Tibial nerve (tissue), 4 donors: ENCODE measurements around the gene CLIC5. TPM values are rescaled to one million over a fixed set of nuclear protein-coding genes. Genes with fewer than 3 reads are reported as not detected.

Source experiments
- DNase-seq, 2 donors: peaks; one replicate each; pipeline ENCODE4 v3.0.0-alpha.2; 2019; ENCODE audit warnings: low spot score in 2 of 2
- H3K27ac ChIP-seq, 4 donors: fragments of 200-600 bp; sonication (generic) in 3 of 4; one replicate each; pipeline ENCODE4 v1.5.1; 2017 to 2019; ENCODE audit warnings: mild to moderate bottlenecking in 1 of 4
- H3K27me3 ChIP-seq, 2 donors: fragments of 200-600 bp; sonication (generic) in 1 of 2; one replicate each; pipeline versions ENCODE4 v1.5.1 to v1.6.0; 2017 to 2019
- H3K36me3 ChIP-seq, 3 donors: fragments of 200-600 bp; sonication (generic); one replicate each; pipeline ENCODE4 v1.5.1; 2018 to 2019
- H3K4me1 ChIP-seq, 4 donors: fragments of 200-600 bp; sonication (generic) in 3 of 4; one replicate each; pipeline ENCODE4 v1.5.1; 2017 to 2019
- H3K4me3 ChIP-seq, 4 donors: fragments of 200-600 bp; sonication (generic) in 3 of 4; one replicate each; pipeline ENCODE4 v1.5.1; 2017 to 2019; ENCODE audit warnings: mild to moderate bottlenecking in 1 of 4, moderate library complexity in 1 of 4
- H3K9me3 ChIP-seq, 4 donors: fragments of 200-600 bp; sonication (generic) in 3 of 4; one replicate each; pipeline ENCODE4 v1.5.1; 2017 to 2019
- EP300 ChIP-seq, 2 donors: sonication (generic); formaldehyde crosslinking; IDR thresholded peaks; one replicate each; pipeline ENCODE4 v1.6.1; 2017; ENCODE audit warnings: antibody characterized with exemption in 2 of 2, mild to moderate bottlenecking in 1 of 2
- POLR2A ChIP-seq, 2 donors: fragments of 450-650 bp; IDR thresholded peaks; one replicate each; pipeline ENCODE4 v1.6.1; 2017; ENCODE audit warnings: antibody characterized with exemption in 2 of 2, mild to moderate bottlenecking in 2 of 2, moderate library complexity in 2 of 2
- WGBS, 2 donors: methylation state at CpG; one replicate each; pipeline ENCODE4 v1.1.5; 2018; 5-methylcytosine and 5-hydroxymethylcytosine counted together
- total RNA-seq, 4 donors: library from RNA; depleted of rRNA; stranded (reverse); fragments of >200 nt; gene quantifications; one replicate each; pipeline ENCODE4 v1.1.0, GENCODE V29; 2016
- TF ChIP-seq, protein P1 (sequence below), 5 experiments: fragments of 200-600 bp in 3 of 5; fragments of 450-650 bp in 2 of 5; sonication (generic) in 3 of 5; IDR thresholded peaks; one replicate each; pipeline ENCODE4 v1.5.1; 2016 to 2019; ENCODE audit warnings: antibody characterized with exemption in 5 of 5, mild to moderate bottlenecking in 3 of 5, moderate library complexity in 2 of 5

The CLIC5 gene
- total RNA-seq, 4 donors from 2014 or later, result 6.6 to 47.2 (median 34.8) TPM

DNA sequence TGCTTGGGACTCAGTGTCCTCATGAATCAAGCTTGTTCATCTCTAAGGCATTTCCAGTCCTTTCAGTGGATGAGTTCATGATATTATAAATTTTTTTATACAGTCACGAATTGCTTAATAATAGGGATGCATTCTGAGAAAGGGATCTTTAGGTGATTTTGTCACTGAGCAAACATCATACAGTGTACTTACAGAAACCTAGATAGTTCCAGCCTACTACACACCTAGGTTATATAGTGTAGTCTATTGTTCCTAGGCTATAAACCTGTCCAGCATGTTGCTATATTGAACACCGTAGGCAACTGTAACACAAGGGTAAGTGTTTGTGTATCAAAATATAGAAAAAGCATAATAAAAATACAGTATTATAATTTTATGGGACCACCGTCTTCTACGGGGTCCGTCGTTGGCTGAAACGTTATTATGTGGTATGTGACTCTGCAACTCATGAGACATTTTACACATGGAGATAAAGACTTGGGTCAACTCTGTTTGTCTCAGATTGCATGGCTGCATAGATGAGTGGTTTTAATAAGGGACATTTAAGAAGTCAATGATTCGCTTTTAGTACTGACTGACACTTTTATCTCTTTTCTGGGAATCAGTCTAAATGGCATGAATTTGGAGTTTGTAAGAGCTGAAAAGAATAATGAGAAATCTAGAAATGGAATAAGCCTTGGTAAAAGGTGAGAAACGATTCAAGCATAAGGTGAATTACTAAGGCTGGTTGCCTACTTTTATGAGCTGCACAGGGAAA is 33.2 kb downstream of the CLIC5 start:
- Histone ChIP-seq H3K9me3 (no peaks in the 10 kb centered on the region), H3K27me3 (no peaks in the 10 kb centered on the region), H3K4me1 (no peaks in the 10 kb centered on the region), H3K4me3 (no peak overlapping the region), H3K27ac (no peak overlapping the region), H3K36me3 (no peaks in the 10 kb centered on the region)
- 82 to 86% methylated on average over 9 of the region's 9 CpGs for WGBS, 2 donors
- DNase-seq, result no peak
- TF ChIP-seq POLR2A (IDR thresholded peaks at IDR 0.05) (no peak), EP300 (IDR thresholded peaks at IDR 0.05) (no peak)
- TF ChIP-seq, protein P1, sequence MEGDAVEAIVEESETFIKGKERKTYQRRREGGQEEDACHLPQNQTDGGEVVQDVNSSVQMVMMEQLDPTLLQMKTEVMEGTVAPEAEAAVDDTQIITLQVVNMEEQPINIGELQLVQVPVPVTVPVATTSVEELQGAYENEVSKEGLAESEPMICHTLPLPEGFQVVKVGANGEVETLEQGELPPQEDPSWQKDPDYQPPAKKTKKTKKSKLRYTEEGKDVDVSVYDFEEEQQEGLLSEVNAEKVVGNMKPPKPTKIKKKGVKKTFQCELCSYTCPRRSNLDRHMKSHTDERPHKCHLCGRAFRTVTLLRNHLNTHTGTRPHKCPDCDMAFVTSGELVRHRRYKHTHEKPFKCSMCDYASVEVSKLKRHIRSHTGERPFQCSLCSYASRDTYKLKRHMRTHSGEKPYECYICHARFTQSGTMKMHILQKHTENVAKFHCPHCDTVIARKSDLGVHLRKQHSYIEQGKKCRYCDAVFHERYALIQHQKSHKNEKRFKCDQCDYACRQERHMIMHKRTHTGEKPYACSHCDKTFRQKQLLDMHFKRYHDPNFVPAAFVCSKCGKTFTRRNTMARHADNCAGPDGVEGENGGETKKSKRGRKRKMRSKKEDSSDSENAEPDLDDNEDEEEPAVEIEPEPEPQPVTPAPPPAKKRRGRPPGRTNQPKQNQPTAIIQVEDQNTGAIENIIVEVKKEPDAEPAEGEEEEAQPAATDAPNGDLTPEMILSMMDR (IDR thresholded peaks at IDR 0.05), result no peak

DNA sequence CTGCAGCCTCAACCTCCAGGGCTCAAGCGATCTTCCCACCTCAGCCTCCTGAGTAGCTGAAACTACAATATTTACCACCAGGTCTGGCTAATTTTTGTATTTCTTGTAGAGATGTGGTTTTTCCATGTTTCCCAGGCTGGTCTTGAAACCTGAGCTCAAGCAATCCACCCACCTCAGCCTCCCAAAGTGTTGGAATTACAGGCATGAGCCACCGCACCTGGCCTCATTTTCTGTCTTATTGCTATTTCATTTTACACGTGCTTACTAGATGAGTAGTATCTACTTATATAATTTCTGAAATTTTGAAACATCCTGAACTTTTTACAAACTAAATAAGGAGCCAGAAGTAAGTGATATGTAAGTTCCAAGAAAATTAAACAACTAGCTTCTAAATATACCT is 34.6 kb downstream of the CLIC5 start:
- no peaks in the 10 kb centered on the region for H3K9me3 ChIP-seq
- H3K27me3 ChIP-seq, result no peaks in the 10 kb centered on the region
- no peaks in the 10 kb centered on the region for H3K4me1 ChIP-seq
- no peak overlapping the region for H3K4me3 ChIP-seq
- no peak overlapping the region for H3K27ac ChIP-seq
- 82 to 84% methylated on average over 3 of the region's 3 CpGs for WGBS, 2 donors
- TF ChIP-seq, protein P1 (IDR thresholded peaks at IDR 0.05), result no peak
- no peak for TF ChIP-seq POLR2A (IDR thresholded peaks at IDR 0.05)
- TF ChIP-seq EP300 (IDR thresholded peaks at IDR 0.05), result no peak
- DNase-seq, result no peak
- no peaks in the 10 kb centered on the region for H3K36me3 ChIP-seq

DNA sequence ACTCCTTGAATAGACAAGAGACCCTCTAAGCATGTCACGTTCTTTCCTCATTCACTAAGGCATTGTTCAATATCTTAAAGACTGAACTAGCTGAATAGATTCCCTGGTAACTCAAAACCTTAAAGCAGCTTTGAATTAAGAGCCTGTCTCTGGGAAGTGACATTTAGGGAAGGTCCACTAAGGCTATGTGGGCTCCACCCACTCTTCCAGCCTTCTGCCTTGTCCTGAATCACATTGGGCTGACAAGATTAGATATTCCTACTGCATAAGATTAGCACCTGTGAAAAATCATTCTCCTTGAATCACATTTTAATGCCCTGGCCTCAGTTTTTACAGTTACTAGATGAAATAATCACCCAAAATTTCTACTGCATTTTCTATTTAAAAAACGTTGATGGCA is 36.3 kb downstream of the CLIC5 start:
- no peak for DNase-seq
- H3K4me1 ChIP-seq, result no peaks in the 10 kb centered on the region
- no peak overlapping the region for H3K27ac ChIP-seq
- H3K4me3 ChIP-seq, result no peak overlapping the region
- no peaks in the 10 kb centered on the region for H3K27me3 ChIP-seq
- H3K9me3 ChIP-seq, result peaks cover 0 to 5% (median 3%) of the 10 kb centered on the region in 4 donors
- TF ChIP-seq, protein P1 (IDR thresholded peaks at IDR 0.05), result no peak
- TF ChIP-seq EP300 (IDR thresholded peaks at IDR 0.05) (no peak), POLR2A (IDR thresholded peaks at IDR 0.05) (no peak)
- H3K36me3 ChIP-seq, result no peaks in the 10 kb centered on the region
- WGBS, 2 donors, result 58 to 60% methylated on average over 2 of the region's 2 CpGs

DNA sequence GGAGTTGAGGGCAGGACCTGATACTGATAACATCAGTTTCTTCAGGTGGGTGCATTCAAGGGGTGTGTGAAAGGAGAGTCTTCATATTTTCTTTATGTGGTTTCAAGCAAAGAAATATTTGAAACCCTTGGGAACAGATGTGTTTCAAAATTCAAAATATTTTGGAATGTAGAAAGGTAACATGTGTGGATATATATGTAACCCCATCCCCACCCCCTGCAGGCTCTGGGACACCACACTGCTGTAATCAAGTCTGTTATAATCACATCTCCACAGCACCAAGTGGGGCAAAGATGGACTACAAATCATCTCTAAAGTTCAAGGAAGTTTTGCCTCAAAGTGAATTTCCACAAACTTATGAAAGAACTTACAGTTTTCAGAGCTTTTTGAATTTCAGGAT is 41.1 kb downstream of the CLIC5 start:
- Histone ChIP-seq H3K27ac (no peak overlapping the region), H3K4me3 (no peak overlapping the region), H3K9me3 (peaks cover 0 to 5% (median 3%) of the 10 kb centered on the region in 4 donors), H3K36me3 (no peaks in the 10 kb centered on the region), H3K4me1 (peaks cover 0 to 24% (median 4%) of the 10 kb centered on the region in 4 donors), H3K27me3 (no peaks in the 10 kb centered on the region)
- no peak for DNase-seq
- TF ChIP-seq EP300 (IDR thresholded peaks at IDR 0.05), result no peak
- no peak for TF ChIP-seq POLR2A (IDR thresholded peaks at IDR 0.05)
- TF ChIP-seq, protein P1 (IDR thresholded peaks at IDR 0.05), result no peak

DNA sequence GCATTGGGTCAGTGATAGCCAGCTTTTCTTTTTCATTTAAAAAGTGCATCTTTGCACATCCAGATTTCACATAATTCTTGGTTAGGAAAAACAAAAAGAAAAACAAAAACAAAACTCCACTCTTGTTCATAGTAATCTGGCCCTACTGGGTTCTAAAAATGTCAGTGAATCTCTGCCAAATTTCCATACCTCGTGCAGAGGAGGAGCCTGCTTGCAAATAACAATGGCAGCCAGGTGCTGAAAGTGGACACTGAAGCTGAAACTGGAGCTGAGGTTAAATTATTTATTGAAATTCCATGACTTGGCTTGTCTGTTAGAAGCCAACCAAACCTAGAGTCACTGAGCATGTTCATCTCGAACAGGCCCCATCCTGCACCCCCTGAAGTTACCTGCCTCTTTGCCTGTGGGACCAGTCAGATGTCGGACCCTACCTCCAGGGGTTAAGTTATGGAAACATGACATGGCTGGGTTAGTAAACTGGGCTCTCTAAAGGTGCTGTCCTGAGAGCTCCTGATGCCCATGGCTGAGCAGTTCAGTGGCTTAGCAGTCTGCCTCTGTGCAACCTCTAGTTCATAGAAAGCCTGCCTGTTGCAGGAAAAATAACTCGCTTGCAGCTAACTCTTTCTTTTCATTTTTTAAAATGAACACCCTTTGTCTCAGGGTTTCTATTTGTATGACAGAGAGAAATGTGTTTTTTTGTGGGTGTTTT is 42.7 kb downstream of the CLIC5 start:
- H3K4me3 ChIP-seq, result no peak overlapping the region
- TF ChIP-seq, protein P1 (IDR thresholded peaks at IDR 0.05), result no peak
- TF ChIP-seq EP300 (IDR thresholded peaks at IDR 0.05), result no peak
- no peak for TF ChIP-seq POLR2A (IDR thresholded peaks at IDR 0.05)
- WGBS, 2 donors, result 81 to 85% methylated on average over 4 of the region's 4 CpGs
- H3K4me1 ChIP-seq, result peaks cover 0 to 40% (median 4%) of the 10 kb centered on the region in 4 donors
- no peak for DNase-seq
- no peak overlapping the region for H3K27ac ChIP-seq
- no peaks in the 10 kb centered on the region for H3K27me3 ChIP-seq
- H3K9me3 ChIP-seq, result peaks cover 0 to 5% (median 3%) of the 10 kb centered on the region in 4 donors
- H3K36me3 ChIP-seq, result no peaks in the 10 kb centered on the region
